Measurements from ENCODE around the gene CSTF1.

Gene CSTF1

GRCh38 chr20:56348746-56349145, 43.7 kb upstream of the CSTF1 start:
- DNase-seq (ENCODE audit: low spot score) = no peak
- in situ Hi-C loops (cut with MboI; ENCODE audit: low sequenced_read_pairs, unreplicated experiment) = loop anchor here (25.0 kb wide), 1 partner anchor 1686 kb away; no protein-coding TSS in a partner anchor
- TF ChIP-seq CTCF (IDR thresholded peaks at IDR 0.05; ENCODE audit: borderline replicate concordance, control extremely low read depth, extremely low read depth, insufficient read depth, missing control alignments) = no peak

DNA sequence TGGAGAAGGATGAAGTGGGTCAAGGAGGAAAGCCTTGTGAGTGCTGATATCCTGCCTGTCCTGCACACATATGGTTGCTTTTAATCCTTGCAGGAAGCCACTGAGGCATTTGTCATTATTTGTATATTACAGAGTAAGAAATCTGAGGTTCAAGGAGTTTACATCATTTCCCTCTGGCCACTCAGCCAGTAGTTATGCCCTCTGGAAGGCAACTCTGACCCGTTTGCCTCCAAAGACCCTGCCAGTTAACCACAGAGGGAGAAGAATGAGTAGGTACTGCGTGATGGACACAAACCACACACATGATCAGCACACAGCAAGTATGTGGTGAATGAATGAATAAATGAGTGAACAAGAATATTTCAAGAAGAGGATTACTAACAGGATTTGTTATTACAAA, 41.6 kb upstream of the CSTF1 start:
- in situ Hi-C loops (cut with MboI; ENCODE audit: low sequenced_read_pairs, unreplicated experiment) = no loop called here
- TF ChIP-seq CTCF (IDR thresholded peaks at IDR 0.05; ENCODE audit: borderline replicate concordance, control extremely low read depth, extremely low read depth, insufficient read depth, missing control alignments) = no peak

GRCh38 chr20:56352345-56353055, 39.9 kb upstream of the CSTF1 start:
- no peak for DNase-seq (ENCODE audit: low spot score)
- in situ Hi-C loops (cut with MboI; ENCODE audit: low sequenced_read_pairs, unreplicated experiment) = no loop called here
- TF ChIP-seq CTCF (IDR thresholded peaks at IDR 0.05; ENCODE audit: borderline replicate concordance, control extremely low read depth, extremely low read depth, insufficient read depth, missing control alignments) = no peak

More for the DNA sequence above, 41.6 kb upstream of the CSTF1 start:
- DNase-seq (ENCODE audit: low spot score) = no peak

DNA sequence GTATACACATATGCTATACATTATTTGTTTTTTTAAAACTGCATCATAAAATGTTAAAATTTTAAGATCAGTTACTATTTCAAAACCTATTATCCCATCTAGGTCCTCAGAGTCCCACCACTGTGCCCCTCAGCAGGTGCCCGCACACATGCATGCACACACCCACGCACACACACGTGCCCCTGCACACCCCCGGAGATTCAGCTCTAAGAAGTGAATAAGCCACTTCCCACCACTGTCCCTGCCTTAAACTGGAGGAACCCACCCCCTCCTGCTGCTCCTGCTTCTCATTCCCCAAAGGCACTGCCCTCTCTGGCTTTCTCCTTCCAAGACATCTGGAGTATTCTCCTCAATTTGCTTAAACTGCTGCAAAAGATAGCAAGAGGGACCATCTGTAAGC, 39.1 kb upstream of the CSTF1 start:
- no peak for DNase-seq (ENCODE audit: low spot score)
- in situ Hi-C loops (cut with MboI; ENCODE audit: low sequenced_read_pairs, unreplicated experiment) = no loop called here
- TF ChIP-seq CTCF (IDR thresholded peaks at IDR 0.05; ENCODE audit: borderline replicate concordance, control extremely low read depth, extremely low read depth, insufficient read depth, missing control alignments) = no peak

DNA sequence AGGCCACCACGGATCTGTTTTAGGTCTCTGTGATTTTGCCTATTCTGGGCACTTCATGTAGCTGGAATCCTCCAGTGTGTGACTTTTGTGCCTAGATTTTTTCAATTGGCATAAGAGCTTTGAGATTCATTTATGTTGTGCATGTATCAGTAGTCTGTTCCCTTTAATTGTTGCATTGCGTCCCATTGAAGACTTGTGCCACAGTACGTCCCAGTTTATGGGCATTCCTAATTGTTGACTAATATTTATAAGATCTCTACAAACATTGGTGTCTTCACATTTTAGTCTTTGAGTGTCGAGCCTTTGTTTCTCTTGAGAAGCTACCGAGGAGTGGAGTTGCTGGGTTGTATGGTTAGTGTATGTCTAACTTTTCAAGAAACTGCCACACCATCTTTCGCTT, 34.4 kb upstream of the CSTF1 start:
- in situ Hi-C loops (cut with MboI; ENCODE audit: low sequenced_read_pairs, unreplicated experiment) = no loop called here
- DNase-seq (ENCODE audit: low spot score) = no peak
- TF ChIP-seq CTCF (IDR thresholded peaks at IDR 0.05; ENCODE audit: borderline replicate concordance, control extremely low read depth, extremely low read depth, insufficient read depth, missing control alignments) = no peak

DNA sequence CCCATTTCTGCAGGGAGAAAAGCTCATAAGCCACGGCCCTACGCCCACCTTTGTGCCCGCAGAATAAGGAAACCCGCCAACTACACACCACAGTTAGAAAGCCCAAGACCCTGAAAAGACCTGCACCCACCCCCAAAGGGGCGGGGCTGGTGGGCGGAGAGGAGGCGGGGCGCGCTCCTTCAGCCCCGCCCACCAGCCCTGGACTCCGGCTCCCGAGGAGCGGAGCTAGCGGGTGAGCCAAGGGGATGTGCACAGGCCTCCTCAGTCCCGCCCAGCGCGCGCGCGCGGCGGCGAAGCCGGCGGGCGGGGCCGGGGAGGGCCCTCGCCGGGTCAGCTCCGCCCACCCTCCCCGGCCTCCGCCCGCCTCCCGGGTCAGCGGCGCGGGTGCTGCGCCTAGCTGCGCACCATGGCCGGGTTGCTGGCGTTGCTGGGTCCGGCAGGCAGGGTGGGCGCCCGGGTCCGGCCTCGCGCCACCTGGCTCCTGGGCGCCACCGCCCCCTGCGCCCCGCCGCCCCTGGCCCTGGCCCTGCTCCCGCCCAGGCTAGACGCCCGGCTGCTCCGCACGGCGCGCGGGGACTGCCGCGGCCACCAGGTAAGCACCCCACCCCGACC, 33.7 kb upstream of the CSTF1 start, which contains the start of gene FAM210B:
TSS of gene FAM210B (plus strand) at position 375 of the 612 bp plus-strand sequence. CDS start at position 407, 32 bp downstream.
- DNase-seq (ENCODE audit: low spot score) = peak; percentile 98
- in situ Hi-C loops (cut with MboI; ENCODE audit: low sequenced_read_pairs, unreplicated experiment) = no loop called here
- no peak for TF ChIP-seq CTCF (IDR thresholded peaks at IDR 0.05; ENCODE audit: borderline replicate concordance, control extremely low read depth, extremely low read depth, insufficient read depth, missing control alignments)

Data from GM13976 (cell line).